Left lung (tissue), 10 donors: ENCODE measurements around the gene TBC1D9. TPM values are rescaled to one million over a fixed set of nuclear protein-coding genes. Genes with fewer than 3 reads are reported as not detected.

ENCODE experiments used
- ATAC-seq: fragments of 200-7000 bp; cut with Tn5 transposase; one replicate; pipeline ENCODE4 v1.9.1; 2020; ENCODE audit warnings: moderate library complexity
- DNase-seq, 4 donors: peaks; one replicate each; pipeline ENCODE4 v3.0.0-alpha.2; 2013 to 2020
- H3K27ac ChIP-seq, 2 donors: fragments of 200-600 bp; sonication (generic) in 1 of 2; one replicate each; pipeline versions ENCODE4 v1.5.0 to v1.8.0; 2020 to 2021
- H3K27me3 ChIP-seq, 2 donors: fragments of 200-600 bp; sonication (generic) in 1 of 2; one replicate each; pipeline versions ENCODE4 v1.5.0 to v1.8.0; 2020 to 2021
- H3K36me3 ChIP-seq, 2 donors: fragments of 200-600 bp; sonication (generic) in 1 of 2; one replicate each; pipeline versions ENCODE4 v1.5.0 to v1.8.0; 2020 to 2021
- H3K4me1 ChIP-seq, 2 donors: fragments of 200-600 bp; one replicate each; pipeline ENCODE4 v1.8.0; 2021
- H3K4me3 ChIP-seq, 2 donors: fragments of 200-600 bp; sonication (generic) in 1 of 2; one replicate each; pipeline versions ENCODE4 v1.5.0 to v1.8.0; 2020 to 2021; ENCODE audit warnings: mild to moderate bottlenecking in 1 of 2
- H3K9me3 ChIP-seq, 2 donors: fragments of 200-600 bp; sonication (generic) in 1 of 2; one replicate each; pipeline versions ENCODE4 v1.5.0 to v1.8.0; 2020 to 2021
- intact Hi-C, 2 donors: fragments of 100-400 bp; cut with DNase I; formaldehyde crosslinking; loops; one replicate each; pipeline versions ENCODE4 v1.11.2 to v1.14.2; 2022
- polyA plus RNA-seq, 6 donors: library from polyadenylated mRNA; unstranded; fragments of 120-200 nt; gene quantifications; one replicate each; pipeline ENCODE4 v1.2.1, GENCODE V29; 2013; ENCODE audit not compliant: insufficient read length in 6 of 6
- total RNA-seq, 2 donors: library from RNA; stranded (reverse); fragmentation: NEBNext Ultra II Directional; extraction: Animal tissue kit (Norgen Biotek cat#: 25700); gene quantifications; one replicate each; pipeline ENCODE4 v1.2.1, GENCODE V29; 2021
- TF ChIP-seq, protein P1 (sequence below), 2 donors: fragments of 200-600 bp; sonication (generic) in 1 of 2; IDR thresholded peaks; one replicate each; pipeline versions ENCODE4 v1.5.0 to v1.8.0; 2021; ENCODE audit warnings: antibody characterized with exemption in 2 of 2
- donor health status: DM: no; HTN: yes; CAD: no.
- donor health status: DM: no; HTN: no; CAD: no.

TBC1D9 gene
- total and polyA plus RNA-seq, 8 donors = 27.7 to 35.7 (median 32.3) TPM

DNA sequence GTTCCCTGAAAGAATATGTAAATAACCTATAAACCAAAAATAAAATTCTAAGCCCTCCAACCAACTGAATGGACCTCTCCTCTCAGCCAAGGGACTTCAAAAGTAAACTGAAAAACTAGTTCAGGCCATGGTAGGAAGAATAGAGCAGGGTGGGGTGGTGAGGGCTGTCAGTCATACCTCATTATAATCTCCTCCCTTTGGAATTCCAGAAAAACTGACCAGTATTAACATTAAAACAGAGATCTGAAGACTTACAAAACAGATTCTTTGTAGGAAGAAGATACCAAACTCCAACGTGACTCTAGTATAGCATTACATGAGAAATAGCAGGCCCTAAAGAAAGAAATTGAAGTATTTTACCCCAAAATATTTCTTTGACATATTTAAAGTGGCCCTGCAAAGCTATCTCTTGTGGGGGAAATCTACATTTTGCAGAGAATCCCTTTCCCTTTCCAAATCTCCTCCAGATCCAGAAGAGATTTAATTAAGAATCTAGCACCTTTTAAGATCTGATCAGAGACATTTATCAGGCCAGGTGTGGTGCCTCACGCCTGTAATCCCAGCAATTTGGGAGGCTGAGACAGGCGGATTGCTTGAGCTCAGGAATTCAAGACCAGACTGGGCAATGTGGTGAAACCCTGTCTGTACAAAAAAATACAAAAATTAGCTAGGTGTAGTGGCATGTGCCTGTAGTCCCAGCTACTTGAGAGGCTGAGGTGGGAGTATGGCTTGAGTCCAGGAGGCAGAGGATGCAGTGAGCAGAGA, 15.1 kb downstream of the TBC1D9 start:
- DNase-seq (no peak), ATAC-seq (no peak)
- H3K4me1 ChIP-seq = peaks cover 0 to 36% of the 10 kb centered on the region in 2 donors
- H3K4me3 ChIP-seq = no peak overlapping the region
- no peaks in the 10 kb centered on the region for H3K36me3 ChIP-seq
- intact Hi-C loops = no loop called here
- no peaks in the 10 kb centered on the region for H3K27me3 ChIP-seq
- TF ChIP-seq, protein P1, sequence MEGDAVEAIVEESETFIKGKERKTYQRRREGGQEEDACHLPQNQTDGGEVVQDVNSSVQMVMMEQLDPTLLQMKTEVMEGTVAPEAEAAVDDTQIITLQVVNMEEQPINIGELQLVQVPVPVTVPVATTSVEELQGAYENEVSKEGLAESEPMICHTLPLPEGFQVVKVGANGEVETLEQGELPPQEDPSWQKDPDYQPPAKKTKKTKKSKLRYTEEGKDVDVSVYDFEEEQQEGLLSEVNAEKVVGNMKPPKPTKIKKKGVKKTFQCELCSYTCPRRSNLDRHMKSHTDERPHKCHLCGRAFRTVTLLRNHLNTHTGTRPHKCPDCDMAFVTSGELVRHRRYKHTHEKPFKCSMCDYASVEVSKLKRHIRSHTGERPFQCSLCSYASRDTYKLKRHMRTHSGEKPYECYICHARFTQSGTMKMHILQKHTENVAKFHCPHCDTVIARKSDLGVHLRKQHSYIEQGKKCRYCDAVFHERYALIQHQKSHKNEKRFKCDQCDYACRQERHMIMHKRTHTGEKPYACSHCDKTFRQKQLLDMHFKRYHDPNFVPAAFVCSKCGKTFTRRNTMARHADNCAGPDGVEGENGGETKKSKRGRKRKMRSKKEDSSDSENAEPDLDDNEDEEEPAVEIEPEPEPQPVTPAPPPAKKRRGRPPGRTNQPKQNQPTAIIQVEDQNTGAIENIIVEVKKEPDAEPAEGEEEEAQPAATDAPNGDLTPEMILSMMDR (IDR thresholded peaks at IDR 0.05) = no peak
- no peaks in the 10 kb centered on the region for H3K9me3 ChIP-seq
- H3K27ac ChIP-seq = no peak overlapping the region

DNA sequence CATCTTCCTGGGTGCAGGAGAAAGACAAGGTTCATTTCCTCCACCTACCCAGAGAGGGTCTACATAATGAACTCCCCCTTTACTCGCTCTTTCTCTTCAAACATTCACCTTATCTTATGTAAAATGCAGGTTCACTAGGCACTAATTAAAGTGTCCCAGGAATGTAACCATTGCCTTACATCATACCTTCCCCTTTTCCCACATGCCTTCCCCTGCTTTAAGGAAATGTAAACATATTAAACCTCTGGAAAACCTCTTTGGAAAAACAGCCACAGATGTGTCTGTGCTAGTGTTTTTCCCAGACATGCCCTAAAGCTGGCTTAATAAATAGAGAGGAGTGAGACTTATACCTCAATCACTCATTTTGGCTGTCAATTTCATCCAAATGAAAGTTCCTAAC, 15.8 kb downstream of the TBC1D9 start:
- Histone ChIP-seq H3K4me3 (no peak overlapping the region), H3K36me3 (no peaks in the 10 kb centered on the region), H3K9me3 (no peaks in the 10 kb centered on the region), H3K4me1 (peaks cover 0 to 36% of the 10 kb centered on the region in 2 donors), H3K27ac (no peak overlapping the region), H3K27me3 (no peaks in the 10 kb centered on the region)
- TF ChIP-seq, protein P1 (IDR thresholded peaks at IDR 0.05) = no peak
- DNase-seq (no peak), ATAC-seq (no peak)
- intact Hi-C loops = no loop called here

- TF ChIP-seq, protein P1 (IDR thresholded peaks at IDR 0.05) = no peak
- peaks cover 0 to 36% of the 10 kb centered on the region in 2 donors for H3K4me1 ChIP-seq
- no peak overlapping the region for H3K4me3 ChIP-seq
- H3K36me3 ChIP-seq = no peaks in the 10 kb centered on the region
- no peak overlapping the region for H3K27ac ChIP-seq
- H3K9me3 ChIP-seq = no peaks in the 10 kb centered on the region
- H3K27me3 ChIP-seq = no peaks in the 10 kb centered on the region
- intact Hi-C loops = no loop called here
- no peak for DNase-seq
- ATAC-seq = no peak
These were observed 16.2 kb downstream of the TBC1D9 start for GRCh38 chr4:140739971-140740370.

GRCh38 chr4:140738139-140738538, 18.0 kb downstream of the TBC1D9 start:
- no peak overlapping the region for H3K27ac ChIP-seq
- intact Hi-C loops = no loop called here

DNA sequence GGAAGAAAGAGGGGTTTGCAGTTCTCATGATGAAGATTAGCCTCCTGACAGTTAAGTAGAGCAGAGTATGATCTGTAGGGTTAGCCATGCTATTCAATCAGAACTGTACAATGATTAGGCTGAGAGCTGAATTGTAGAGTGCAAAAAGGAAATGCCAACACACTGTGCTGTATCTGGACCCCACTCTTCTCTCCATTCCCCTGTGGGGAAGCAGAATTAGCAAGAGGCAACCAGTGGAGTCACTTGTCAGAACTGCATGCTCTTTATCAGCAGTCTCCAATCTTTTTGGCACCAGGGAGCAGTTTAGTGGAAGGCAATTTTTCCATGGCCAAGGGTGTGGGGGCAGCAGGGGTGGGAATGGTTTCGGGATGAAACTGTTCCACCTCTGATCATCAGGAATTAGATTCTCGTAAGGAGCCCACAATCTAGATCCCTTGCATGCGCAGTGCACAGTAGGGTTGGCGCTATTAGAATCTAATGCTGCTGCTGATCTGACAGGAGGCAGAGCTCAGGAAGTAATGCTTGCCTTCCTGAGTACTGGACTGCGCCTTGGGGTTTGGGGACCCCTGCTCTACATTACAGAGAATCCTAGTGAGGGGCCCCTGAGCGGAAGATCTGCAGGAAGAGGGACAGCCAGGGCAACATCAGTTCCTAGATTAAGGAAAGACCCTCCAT, 19.4 kb downstream of the TBC1D9 start:
- H3K4me1 ChIP-seq = peaks cover 0 to 15% of the 10 kb centered on the region in 2 donors
- H3K27me3 ChIP-seq = no peaks in the 10 kb centered on the region
- H3K27ac ChIP-seq = no peak overlapping the region
- intact Hi-C loops = no loop called here
- H3K4me3 ChIP-seq = no peak overlapping the region
- no peak for ATAC-seq
- no peaks in the 10 kb centered on the region for H3K36me3 ChIP-seq
- TF ChIP-seq, protein P1 (IDR thresholded peaks at IDR 0.05) = no peak
- DNase-seq = no peak
- H3K9me3 ChIP-seq = no peaks in the 10 kb centered on the region

More at GRCh38 chr4:140738139-140738538, 18.0 kb downstream of the TBC1D9 start:
- peaks cover 0 to 28% of the 10 kb centered on the region in 2 donors for H3K4me1 ChIP-seq
- ATAC-seq (no peak), DNase-seq (no peak)
- no peak overlapping the region for H3K4me3 ChIP-seq
- H3K9me3 ChIP-seq = no peaks in the 10 kb centered on the region
- no peaks in the 10 kb centered on the region for H3K27me3 ChIP-seq
- no peaks in the 10 kb centered on the region for H3K36me3 ChIP-seq
- TF ChIP-seq, protein P1 (IDR thresholded peaks at IDR 0.05) = no peak
